ENCODE measurements around the gene PLA2G4E.

The PLA2G4E gene

DNA sequence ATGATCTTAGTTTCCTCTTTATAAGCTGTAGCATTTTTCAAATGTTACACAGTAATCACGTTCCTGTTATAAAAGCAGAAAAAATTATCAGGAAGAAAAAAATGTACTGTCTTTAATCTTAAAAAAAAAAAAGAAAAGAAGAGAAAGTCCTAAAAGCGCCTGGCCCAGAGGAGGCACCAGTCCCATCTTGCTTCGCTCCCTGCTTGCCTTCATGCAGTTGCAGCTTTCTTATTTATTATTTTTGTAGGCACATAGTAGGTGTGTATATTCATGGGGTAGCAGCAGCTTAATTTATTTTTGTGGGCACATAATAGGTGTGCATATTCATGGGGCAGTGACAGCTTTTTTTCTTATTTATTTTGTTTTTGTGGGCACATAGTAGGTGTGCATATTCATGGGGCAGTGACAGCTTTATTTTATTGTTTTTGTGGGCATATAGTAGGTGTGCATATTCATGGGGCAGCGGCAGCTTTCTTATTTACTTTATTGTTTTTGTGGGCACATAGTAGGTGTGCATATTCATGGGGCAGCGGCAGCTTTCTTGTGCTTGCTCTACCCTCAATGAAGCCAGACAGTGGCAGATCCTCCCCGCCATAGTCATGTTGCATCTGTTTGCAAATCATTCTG, 43.0 kb downstream of the PLA2G4E start:
- DNase-seq (ENCODE audit: low spot score) = no peak

DNA sequence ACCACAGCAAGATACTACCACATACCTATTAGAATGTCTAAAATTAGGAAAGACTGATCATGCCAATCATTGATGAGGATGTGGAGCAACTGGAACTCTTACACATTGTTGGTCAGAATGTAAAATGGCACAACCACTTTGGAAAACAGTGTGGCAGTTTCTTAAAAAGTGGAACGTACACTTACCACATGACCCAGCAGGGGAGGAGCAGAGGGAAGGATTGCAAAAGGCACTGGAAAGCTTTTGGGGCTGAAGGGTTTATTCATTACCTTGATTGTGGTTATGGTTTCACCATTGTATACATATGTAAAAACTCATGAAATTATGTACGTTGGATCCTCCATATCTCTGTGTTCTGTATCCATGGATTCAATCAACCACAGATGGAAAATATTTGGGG, 45.2 kb downstream of the PLA2G4E start:
- no peak for DNase-seq (ENCODE audit: low spot score)

DNA sequence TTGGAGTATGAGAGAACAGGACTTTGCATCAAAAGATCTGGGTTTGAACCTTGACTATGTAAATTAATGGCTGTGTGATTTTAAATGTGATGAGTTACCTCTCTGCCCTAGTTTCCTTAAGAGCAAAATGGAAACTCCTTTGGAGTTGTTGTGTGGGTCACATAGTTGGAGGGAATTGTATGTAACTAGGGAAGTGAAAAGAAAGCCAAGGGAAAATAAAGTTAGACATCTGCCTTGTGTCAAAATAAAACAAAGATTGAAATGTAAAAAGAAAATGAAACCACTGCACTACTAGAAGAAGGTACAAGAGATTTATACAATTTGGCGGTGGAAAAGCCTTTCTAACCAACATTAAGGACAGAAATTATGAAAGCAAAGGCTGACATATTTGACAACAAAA, 46.8 kb downstream of the PLA2G4E start:
- DNase-seq (ENCODE audit: low spot score) = no peak

DNA sequence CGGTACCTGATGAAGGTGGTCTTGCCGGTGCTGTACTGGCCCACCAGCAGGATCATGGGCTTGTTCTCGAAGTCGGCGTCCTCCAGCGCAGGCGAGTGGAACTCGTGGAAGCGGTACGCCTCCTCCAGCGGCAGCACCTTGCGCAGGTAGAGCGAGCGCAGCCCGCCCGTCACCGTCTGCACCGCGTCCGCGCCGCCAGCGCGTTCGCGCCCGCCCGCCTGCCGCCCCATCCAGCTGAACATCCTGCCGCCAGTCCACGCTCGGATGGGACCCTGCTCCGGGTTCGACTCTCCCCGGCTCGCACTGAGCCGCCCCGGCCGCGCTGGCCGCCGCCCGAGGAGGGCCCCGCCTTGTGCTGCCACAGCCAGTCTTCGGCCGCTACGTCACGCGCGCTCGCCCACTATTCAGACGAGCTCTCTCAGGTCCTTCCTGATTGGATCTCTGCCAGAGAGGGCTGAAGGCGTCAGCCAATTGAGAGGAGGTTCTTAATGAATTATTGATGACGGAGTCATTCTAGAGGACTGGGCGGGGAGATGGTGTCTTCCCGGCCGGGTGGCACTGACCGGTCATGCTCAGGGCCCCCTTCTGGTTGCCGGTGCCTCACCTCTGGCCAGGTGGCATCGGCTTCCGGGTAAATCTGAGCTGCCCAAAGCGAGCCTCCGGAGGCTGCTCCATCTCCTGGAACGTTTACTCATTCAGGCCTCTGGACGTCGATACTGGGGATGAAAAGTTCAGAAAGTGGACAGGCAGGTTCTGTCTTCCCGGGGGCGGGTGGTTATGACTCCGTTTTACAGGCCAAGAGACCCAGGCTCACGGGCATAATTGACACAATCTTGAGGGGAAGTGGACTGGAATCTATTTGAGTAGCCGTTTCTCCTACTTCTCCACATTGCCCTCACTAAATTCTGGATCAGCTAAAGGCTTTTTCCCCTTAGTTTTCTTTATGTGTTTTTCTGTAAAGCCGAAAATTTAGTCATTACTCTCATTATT, 48.3 kb downstream of the PLA2G4E start, which contains the start of gene EHD4:
TSS of gene EHD4 (minus strand) at position 305 of the 990 bp plus-strand sequence. CDS start at position 242, 63 bp downstream.
- DNase-seq (ENCODE audit: low spot score) = peak; percentile 98

DNA sequence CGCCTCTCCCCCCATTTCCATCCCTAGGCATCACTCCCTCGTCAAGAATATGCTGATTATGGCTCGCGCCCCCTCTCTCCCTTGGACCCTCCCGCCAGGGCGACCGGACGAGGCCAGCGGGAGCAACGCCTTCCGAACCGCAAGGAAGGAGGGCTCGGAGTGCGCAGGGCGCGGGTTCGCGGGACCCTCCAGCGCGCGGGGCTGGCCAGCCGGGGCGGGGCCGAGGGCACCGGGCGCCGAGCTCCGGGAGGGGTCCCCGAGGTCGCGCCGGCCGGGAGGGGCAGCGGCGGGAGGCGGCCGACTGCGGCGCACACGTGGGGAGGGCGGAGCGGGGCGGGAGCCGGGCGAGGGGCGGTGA, 49.0 kb downstream of the PLA2G4E start:
- peak; percentile 74 for DNase-seq (ENCODE audit: low spot score)

DNA sequence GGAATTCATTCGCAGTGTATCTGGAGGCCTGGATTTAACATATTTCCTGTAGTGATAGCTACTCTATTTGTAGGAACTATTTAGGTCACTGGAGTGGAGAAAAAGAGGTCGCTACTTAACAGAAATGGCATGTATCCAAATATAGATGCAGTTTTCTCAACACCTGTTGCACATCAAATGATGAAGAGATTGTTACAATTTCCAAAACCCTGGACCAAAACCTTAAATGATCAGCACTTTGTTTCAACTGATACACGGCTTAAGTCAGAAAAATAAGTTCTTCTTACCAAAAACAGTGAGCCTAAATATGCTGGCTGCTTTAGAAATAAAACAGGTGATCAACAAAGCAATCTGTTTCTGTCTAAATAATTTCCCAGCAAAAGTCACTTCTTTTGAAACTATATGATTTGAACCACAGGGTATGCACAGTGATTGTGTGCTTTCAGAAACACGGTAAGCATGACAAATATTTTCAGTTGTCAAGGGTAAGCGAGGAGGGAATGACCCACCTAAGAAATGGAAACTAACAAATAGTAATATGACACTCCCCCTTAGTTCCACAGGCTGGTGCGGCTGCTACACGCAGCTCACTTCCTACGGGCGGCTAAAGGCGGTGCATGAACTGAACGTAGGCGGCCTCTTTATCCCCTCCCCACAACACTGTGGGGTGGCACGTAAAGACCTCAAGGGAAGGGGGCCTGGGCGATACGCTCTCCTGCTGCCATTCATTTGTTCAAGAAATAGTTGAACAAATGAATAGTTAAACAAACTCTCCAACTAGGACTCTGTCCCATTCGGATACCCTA, 49.5 kb downstream of the PLA2G4E start:
- DNase-seq (ENCODE audit: low spot score) = no peak

DNA sequence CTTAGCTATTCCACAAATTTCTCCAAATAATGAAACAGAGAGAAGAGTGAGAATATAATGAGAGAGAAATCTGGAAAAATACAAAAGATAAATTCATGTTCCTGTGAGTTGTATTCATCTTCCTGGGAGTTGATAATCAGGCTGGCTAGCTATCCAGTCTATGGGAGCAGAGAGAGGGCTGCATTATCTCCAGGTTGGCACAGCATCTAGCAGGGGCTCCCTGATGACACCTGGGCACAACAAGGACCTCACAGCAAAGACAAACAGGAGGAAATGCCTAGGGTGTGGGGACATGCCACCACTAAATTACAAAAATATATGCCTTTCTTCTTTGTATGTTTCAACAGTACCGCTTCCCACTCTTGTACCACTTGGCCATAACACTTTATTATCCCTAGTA, 50.4 kb downstream of the PLA2G4E start:
- no peak for DNase-seq (ENCODE audit: low spot score)

DNA sequence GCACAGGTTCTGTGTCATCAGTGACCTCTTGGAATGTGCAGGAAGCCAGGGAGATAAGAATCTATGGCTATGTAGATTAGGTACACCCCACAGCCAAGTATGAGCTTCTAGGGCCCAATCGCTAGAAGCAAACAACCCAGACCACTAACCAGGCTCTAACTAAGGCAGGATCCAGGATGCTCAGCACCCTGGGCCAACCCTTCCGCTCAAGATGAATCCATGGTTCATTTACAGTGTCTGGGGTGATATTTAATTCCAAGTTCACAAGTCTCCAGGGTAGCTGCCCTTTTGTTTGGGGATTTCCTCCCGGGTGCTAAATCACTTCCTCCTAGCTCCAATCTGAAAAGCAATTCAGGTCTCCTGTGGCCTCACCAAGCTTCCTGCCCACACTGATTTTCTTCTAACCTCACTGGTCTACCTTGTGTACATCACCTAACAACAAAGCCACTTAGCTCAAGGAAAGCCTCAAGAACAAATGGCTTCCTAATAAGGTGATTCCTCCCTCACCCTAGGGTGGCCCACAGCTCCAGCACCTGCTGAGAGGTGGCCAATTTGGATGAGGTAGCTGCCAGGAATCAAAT, 50.9 kb downstream of the PLA2G4E start:
- peak; percentile 23 for DNase-seq (ENCODE audit: low spot score)

DNA sequence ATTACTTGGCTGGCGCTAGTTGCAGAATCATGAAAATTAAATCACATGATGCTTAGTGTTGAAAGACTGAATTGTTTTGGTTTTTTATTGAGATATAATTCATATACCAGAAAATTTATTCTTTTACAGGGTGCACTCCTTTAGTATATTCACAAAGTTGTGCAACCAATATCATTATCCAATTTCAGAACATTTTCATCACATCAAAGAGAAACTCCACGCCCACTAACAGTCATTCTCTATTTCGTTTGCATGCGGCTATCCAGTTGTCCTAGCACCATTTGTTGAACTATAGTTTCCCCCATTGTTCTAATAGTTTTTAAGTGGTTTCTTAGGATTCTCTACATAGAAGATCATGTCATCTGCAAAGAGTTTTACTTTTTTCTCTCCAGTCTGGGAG, 52.1 kb downstream of the PLA2G4E start:
- no peak for DNase-seq (ENCODE audit: low spot score)

DNA sequence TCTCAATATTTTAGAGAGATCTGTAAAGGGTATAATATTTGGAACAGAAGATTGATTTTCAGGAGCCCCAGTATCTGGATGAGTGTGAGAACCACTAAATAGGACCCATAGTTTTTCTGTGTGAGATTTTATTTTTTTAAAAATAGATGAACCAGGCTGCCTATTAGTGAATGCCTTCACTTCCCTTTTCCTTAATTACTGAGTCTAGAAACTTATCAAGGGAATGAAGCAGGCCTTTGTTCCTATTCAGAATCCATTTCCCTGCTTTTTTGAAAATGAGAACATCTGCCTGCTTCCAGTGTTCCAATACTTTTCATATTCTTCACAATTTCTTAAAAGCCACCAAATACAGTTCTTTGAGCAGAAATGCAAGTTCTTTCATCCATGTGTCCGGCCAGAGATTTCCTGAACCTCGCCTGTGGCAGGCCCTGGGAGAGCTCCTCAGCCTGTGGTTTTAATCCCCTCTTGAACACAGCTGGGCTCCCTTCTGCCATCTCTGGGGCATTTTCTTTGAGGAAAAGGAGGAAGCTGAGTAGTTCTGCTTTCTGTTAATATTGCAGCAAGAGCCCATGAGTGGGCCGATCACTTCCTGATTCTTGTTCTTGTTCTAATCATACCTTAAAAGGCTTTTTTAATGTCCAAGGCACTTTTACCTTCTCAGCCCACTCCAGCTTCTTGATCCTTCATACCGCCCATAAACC, 53.2 kb downstream of the PLA2G4E start:
- DNase-seq (ENCODE audit: low spot score) = peak; percentile 41

DNA sequence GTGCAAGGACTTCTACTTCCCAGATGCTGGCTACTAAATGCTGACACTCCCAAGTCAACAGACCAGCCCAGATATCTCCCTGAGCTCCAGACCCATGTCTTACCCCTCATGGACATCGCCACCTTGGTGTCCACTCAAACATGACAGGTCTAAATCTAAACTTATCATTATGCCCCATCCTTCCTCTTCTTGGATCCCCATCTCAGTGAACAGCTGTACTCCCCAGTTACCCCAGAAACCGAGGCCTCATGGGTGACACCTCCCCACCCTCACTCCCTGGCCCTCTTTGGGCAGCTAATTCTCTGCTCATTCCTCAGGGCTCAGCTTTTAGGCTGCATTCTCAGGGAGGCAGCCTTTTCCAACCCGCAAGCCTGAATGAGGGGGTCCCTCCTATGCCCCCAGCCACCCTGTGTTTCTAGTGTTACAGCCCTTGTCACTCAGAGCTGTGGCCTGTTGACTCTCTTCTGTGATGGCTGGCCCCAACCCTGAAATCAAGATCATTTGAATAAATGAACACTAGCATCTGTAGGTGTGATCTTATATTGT, 53.8 kb downstream of the PLA2G4E start:
- DNase-seq (ENCODE audit: low spot score) = no peak

DNA sequence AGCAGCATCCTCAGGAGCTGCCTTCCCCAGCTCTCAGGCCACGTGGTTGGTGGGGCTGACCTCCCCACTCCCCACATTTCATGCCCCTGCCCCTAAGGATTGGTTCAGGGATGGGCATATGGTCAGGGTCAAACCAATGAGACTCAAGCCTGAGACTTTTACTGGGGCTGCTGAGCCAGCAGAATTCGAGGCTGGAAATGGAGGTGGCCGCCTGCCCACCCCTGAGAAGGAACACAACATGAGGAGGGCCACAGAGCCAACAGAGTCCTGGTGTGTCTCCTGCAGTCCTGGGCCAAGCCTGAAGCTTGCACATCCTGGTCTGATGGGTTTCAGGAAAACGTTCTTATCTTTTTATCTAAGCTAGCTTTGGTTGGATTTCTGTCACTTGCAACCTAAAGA, 54.4 kb downstream of the PLA2G4E start:
- no peak for DNase-seq (ENCODE audit: low spot score)

DNA sequence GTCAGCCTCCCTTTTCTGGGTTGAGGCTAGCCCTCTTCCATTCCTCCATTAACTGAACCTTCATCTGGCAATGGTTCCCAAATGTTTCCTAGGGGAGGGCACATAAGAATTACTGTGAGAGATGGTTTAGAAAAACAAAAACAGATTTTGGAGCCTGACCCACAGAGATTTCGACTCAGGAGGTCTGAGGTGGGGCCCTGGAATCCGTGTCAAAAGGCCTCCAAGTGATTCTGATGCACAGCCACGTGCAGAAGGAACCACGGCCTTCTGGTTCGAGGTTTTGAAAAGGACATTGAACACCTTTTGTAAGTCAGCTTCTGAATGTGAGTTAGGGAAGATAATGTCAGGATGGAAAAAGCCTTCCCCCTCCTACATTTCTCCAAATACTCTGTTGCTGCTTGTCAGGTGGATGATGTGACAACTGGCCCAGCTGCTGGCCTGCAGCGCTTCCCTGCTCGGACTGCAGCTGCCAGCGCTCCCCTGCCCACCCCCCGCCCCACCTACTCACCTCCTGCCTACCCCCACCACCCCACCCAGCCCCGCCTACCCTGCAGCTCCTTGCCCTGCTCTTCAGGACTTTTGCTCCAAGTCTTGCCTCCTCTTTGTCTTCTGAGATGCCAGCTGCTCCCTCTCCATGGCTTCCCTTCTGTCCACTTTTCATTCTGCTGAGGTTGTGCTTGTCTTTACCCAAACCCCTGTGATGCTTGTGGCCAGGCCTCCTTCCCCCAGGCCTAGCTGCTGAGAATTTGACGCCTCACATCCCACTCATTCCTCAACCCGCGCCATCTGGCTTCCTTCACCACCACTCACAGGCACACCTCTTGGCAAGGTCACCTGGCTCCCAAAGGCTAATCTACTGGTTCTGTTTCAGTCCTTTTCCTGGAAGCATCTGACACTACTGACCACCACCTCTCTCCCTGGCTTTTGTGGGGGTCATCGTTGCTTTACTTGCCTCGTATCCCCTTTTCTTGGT, 55.1 kb downstream of the PLA2G4E start:
- peak; percentile 39 for DNase-seq (ENCODE audit: low spot score)

DNA sequence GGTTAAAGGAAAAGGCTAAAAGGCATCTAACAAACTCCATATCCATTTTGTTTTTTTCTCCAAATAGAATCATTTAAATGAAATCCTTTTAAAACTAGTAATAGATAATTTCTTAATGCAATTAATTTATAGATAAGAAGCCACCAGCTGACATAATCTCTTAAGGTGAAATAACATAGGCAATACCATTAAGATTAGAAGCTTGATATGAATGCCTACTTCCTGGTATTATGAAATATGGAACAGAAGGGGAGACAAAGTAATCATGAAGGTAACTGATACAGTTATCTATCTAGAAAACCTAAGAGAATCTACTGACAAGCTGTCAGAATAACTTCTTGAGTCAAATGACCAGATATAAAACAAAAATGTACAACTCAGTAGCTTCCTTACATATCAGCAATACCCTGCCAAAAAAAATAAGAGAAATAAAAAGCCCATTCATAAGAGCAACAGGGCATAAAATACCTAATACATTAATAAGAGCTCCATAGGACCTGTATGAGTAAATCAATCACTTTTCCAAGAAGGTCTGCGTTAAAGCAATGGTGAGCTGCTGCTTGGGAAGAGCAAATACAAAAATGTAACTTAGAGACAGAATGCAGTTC, 59.1 kb downstream of the PLA2G4E start:
- DNase-seq (ENCODE audit: low spot score) = no peak

DNA sequence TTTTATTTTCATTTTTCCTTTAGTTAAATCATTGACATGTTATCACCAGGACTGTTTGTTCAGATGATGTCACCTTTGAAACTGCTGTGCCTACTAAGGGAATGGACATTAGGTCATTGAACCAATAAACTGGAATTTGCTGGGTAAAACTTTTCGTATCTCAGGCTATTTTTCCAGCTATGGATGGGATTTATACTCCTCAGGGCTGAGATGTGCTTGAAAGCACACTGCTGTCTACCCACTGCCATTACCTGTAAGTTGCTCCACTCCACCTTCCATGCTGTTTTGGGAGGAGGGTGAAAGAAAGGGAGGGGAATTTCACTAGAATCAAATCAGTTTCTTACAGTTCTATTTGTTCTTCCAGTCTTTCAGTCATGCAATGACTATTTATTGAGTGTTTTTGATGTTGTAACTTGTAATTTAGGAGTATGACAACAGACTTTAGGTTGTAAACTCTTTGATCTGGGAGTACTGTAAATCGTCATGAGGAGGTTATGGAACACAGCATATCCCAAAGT, 59.8 kb downstream of the PLA2G4E start:
- no peak for DNase-seq (ENCODE audit: low spot score)

DNA sequence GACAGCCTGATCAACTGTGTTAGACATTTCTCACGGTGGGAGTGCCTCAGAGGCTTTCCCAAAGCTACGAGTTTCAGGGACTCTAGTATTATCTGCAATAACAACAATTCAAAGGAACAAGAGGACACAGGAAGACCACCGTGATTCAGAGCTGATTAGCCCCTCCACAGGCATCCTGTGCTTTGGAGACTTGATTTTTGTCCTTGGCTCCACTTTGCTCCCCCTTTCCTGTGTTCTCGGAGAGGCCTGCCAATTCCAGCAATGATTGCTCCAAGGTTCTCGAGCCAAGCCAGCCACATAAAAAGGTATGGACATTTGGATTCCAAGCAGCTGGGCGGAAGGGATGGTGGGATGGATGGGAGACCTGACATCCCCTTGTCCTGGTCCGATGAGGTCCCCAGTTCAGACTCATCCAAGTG, 62.8 kb downstream of the PLA2G4E start:
- no peak for DNase-seq (ENCODE audit: low spot score)

DNA sequence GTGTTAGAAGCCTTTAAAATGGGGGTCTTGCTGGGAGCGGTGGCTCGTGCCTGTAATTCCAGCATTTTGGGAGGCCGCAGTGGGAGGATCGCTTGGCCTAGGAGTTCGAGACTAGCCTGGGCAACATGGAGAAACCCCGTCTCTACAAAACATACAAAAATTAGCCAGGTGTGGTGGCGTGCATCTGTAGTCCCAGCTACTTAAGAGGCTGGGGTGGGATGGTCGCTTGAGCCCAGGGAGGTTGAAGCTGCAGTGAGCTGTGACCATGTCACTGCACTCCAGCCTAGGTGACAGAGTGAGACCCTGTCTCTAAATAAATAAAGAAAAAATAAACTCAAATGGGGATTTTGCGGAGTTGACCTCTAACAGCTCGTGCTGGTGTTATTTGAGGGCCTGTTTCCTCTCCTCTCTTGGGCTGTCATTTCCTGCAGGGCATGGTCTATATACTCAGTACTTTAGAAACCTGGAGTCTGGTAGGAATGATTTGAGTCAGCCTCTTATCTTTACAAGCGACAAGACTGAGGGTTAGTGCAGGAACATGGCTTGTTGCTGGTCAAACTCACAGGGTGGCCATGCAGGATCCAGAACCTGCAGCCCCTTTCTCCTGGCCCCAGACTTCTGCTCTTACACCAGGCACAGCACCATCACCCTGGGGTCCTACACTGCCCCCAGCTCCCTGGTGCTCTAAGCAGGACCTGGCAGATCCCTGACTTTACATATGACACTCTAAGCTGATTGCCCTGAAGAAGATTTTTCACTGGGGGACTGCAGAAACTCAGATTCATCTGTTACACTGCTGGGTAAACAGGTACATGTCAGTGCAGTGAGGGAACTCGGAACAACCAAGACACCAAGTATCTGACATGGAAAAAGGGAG, 63.6 kb downstream of the PLA2G4E start:
- DNase-seq (ENCODE audit: low spot score) = no peak

DNA sequence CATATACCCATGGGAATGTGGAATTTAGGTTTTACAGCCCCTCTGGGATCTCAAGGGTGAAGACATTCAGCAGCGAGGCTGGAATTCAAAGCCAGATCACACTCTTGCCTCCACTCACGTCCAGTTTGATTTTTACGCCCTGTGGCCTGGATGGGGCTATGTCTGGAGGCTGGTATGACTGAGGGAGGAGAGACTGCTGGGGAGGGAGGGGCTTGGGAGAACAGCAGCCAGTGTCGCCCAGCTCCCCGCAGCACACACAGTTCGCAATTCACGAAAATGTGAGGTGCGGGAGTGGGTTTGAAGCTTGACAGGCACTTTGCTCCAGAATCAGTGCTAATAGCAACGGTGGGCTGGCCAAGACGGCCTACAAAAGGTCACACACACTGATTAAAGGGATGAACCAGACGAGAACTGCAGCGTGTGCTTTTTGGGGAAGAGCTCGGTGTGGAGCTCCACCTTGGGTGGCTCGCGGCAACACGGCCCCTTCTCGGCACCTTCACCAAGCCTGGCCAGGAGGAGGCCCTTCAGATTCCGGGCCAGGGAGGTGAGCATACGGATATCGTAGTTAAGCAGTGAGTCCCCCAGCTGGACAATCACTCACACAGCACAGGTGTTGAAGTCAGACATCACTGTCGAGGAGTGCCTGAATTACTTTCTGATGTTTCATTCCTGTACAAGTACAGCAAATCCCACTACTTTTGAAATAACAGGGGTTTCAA, 64.9 kb downstream of the PLA2G4E start:
- no peak for DNase-seq (ENCODE audit: low spot score)

Measured in ecto neural progenitor cell (in vitro differentiated cells).